Natural killer cell (primary cell): Measurements from ENCODE around the gene SUMF1. TPM values are rescaled to one million over a fixed set of nuclear protein-coding genes. Genes with fewer than 3 reads are reported as not detected.

Source experiments
- ATAC-seq, 3 donors: fragments of 150-1000 bp in 2 of 3; fragments of 200-7000 bp in 1 of 3; cut with Tn5 transposase; 1 replicate in 1 of 3; 2 replicates in 2 of 3; pipeline ENCODE4 v1.10.0; 2021; ENCODE audit warnings: mild to moderate bottlenecking in 2 of 3, moderate library complexity in 2 of 3
- DNase-seq, 2 donors: peaks; one replicate each; pipeline versions ENCODE4 v3.0.0 to v3.0.0-alpha.2; 2013 to 2021; ENCODE audit warnings: mixed read lengths in 1 of 2
- H3K27ac ChIP-seq: one replicate; pipeline ENCODE4 v1.5.1; 2013; ENCODE audit warnings: mild to moderate bottlenecking, low read length
- H3K27me3 ChIP-seq: one replicate; pipeline ENCODE4 v1.6.1; 2013; ENCODE audit warnings: low read length; ENCODE audit not compliant: control insufficient read depth, insufficient read depth
- H3K36me3 ChIP-seq: one replicate; pipeline ENCODE4 v1.6.1; 2013; ENCODE audit warnings: low read length; ENCODE audit not compliant: control insufficient read depth, insufficient read depth
- H3K4me1 ChIP-seq: one replicate; pipeline ENCODE4 v1.6.1; 2013; ENCODE audit warnings: low read length; ENCODE audit not compliant: control insufficient read depth, insufficient read depth
- H3K4me3 ChIP-seq: one replicate; pipeline ENCODE4 v1.5.1; 2013; ENCODE audit warnings: low read length
- H3K9me3 ChIP-seq: one replicate; pipeline ENCODE4 v1.6.1; 2013; ENCODE audit warnings: low read length; ENCODE audit not compliant: control insufficient read depth, insufficient read depth
- H3K27ac Mint-ChIP-seq, 2 donors: one replicate each; pipeline ENCODE4 v1.8.0; 2022; ENCODE audit warnings: mild to moderate bottlenecking in 2 of 2, mixed read lengths in 2 of 2, moderate library complexity in 1 of 2
- H3K27me3 Mint-ChIP-seq, 2 donors: one replicate each; pipeline ENCODE4 v1.8.0; 2022; ENCODE audit warnings: low read depth in 2 of 2, mixed read lengths in 2 of 2
- H3K36me3 Mint-ChIP-seq: one replicate; pipeline ENCODE4 v1.8.0; 2022; ENCODE audit warnings: mixed read lengths
- H3K4me1 Mint-ChIP-seq, 2 donors: one replicate each; pipeline ENCODE4 v1.8.0; 2022; ENCODE audit warnings: mixed read lengths in 2 of 2
- H3K4me3 Mint-ChIP-seq: one replicate; pipeline ENCODE4 v1.8.0; 2022; ENCODE audit warnings: mild to moderate bottlenecking, moderate library complexity, mixed read lengths
- H3K9me3 Mint-ChIP-seq, 2 donors: one replicate each; pipeline ENCODE4 v1.8.0; 2022; ENCODE audit warnings: mixed read lengths in 2 of 2
- CTCF ChIP-seq: fragments of 200-600 bp; IDR thresholded peaks from one replicate; pipeline ENCODE4 v1.8.0; 2022; ENCODE audit warnings: antibody characterized with exemption
- WGBS: methylation state at CpG from one replicate; pipeline ENCODE4 v1.1.7; 2013; ENCODE audit warnings: missing lambda C conversion rate; ENCODE audit not compliant: insufficient coverage; 5-methylcytosine and 5-hydroxymethylcytosine counted together
- intact Hi-C: fragments of 100-400 bp; cut with micrococcal nuclease; formaldehyde crosslinking; loops from one replicate; pipeline ENCODE4 v1.14.2; 2022
- total RNA-seq, 4 donors: library from RNA; stranded (reverse); fragments of 120-200 nt in 1 of 4; gene quantifications; one replicate each; pipeline versions ENCODE4 v1.2.3 to v1.2.4, GENCODE V29; 2013 to 2022

SUMF1 gene
- total RNA-seq, 3 donors from 2014 or later (not counting 1 experiment from before 2014, with no cell fraction given), result 16.3 to 19.8 (median 19.3) TPM

- H3K9me3 ChIP-seq, result no peaks in the 10 kb centered on the region
- H3K27ac Mint-ChIP-seq, result no peak overlapping the region
- H3K4me3 Mint-ChIP-seq, result no peak overlapping the region
- no peaks in the 10 kb centered on the region for H3K9me3 Mint-ChIP-seq
- no peak for DNase-seq
- ATAC-seq, result no peak
- no peaks in the 10 kb centered on the region for H3K27me3 Mint-ChIP-seq
- no peaks in the 10 kb centered on the region for H3K27me3 ChIP-seq
- H3K4me1 Mint-ChIP-seq, result peaks cover 33 to 37% of the 10 kb centered on the region in 2 donors
- 83% methylated on average over 2 of the region's 7 CpGs for WGBS
- peaks cover 13% of the 10 kb centered on the region for H3K36me3 Mint-ChIP-seq
- no peak for TF ChIP-seq CTCF
- no peak overlapping the region for H3K27ac ChIP-seq
- no peak overlapping the region for H3K4me3 ChIP-seq
- peaks cover 15% of the 10 kb centered on the region for H3K36me3 ChIP-seq
- intact Hi-C loops, result no loop called here
- H3K4me1 ChIP-seq, result peaks cover 17% of the 10 kb centered on the region
Measured at GRCh38 chr3:4398941-4399245, 68.2 kb downstream of the SUMF1 start.

- ATAC-seq (no peak), DNase-seq (no peak)
- no peak for TF ChIP-seq CTCF
- Mint-ChIP-seq H3K27me3 (no peaks in the 10 kb centered on the region), H3K27ac (no peak overlapping the region), H3K4me1 (peaks cover 34 to 41% of the 10 kb centered on the region in 2 donors), H3K36me3 (peaks cover 9% of the 10 kb centered on the region), H3K9me3 (no peaks in the 10 kb centered on the region), H3K4me3 (no peak overlapping the region)
- peaks cover 10% of the 10 kb centered on the region for H3K36me3 ChIP-seq
- H3K9me3 ChIP-seq, result no peaks in the 10 kb centered on the region
- intact Hi-C loops, result no loop called here
- no peak overlapping the region for H3K27ac ChIP-seq
- H3K4me3 ChIP-seq, result no peak overlapping the region
- H3K27me3 ChIP-seq, result no peaks in the 10 kb centered on the region
- H3K4me1 ChIP-seq, result peaks cover 19% of the 10 kb centered on the region
- 95% methylated on average over 2 of the region's 4 CpGs for WGBS
Measured at GRCh38 chr3:4398120-4398940, 68.7 kb downstream of the SUMF1 start.

GRCh38 chr3:4397466-4397865, 69.6 kb downstream of the SUMF1 start:
- WGBS, result no CpG with 5 or more reads among the region's 1 CpG
- no peaks in the 10 kb centered on the region for H3K9me3 Mint-ChIP-seq
- no peak overlapping the region for H3K4me3 ChIP-seq
- ATAC-seq (no peak), DNase-seq (no peak)
- H3K27ac ChIP-seq, result no peak overlapping the region
- intact Hi-C loops, result no loop called here
- no peaks in the 10 kb centered on the region for H3K27me3 Mint-ChIP-seq
- no peaks in the 10 kb centered on the region for H3K9me3 ChIP-seq
- H3K27me3 ChIP-seq, result no peaks in the 10 kb centered on the region
- H3K4me1 Mint-ChIP-seq, result peaks cover 41 to 48% of the 10 kb centered on the region in 2 donors
- peaks cover under 1% of the 10 kb centered on the region for H3K36me3 Mint-ChIP-seq
- H3K4me1 ChIP-seq, result peaks cover 23% of the 10 kb centered on the region
- TF ChIP-seq CTCF, result no peak
- H3K36me3 ChIP-seq, result peaks cover 5% of the 10 kb centered on the region
- peak overlapping the region; percentile 87 to 92 for H3K27ac Mint-ChIP-seq
- H3K4me3 Mint-ChIP-seq, result no peak overlapping the region

GRCh38 chr3:4396542-4396941, 70.5 kb downstream of the SUMF1 start:
- intact Hi-C loops, result no loop called here
- peak; percentile 38 to 60 (median 46) for ATAC-seq
- no peak for DNase-seq
- Mint-ChIP-seq H3K9me3 (no peaks in the 10 kb centered on the region), H3K27ac (peak overlapping the region; percentile 87 to 92), H3K27me3 (no peaks in the 10 kb centered on the region), H3K4me3 (peak overlapping the region; percentile 56), H3K36me3 (peaks cover 6% of the 10 kb centered on the region), H3K4me1 (peaks cover 41 to 45% of the 10 kb centered on the region in 2 donors)
- WGBS, result no CpG with 5 or more reads among the region's 1 CpG
- H3K27me3 ChIP-seq, result no peaks in the 10 kb centered on the region
- H3K9me3 ChIP-seq, result no peaks in the 10 kb centered on the region
- peaks cover 23% of the 10 kb centered on the region for H3K4me1 ChIP-seq
- no peak overlapping the region for H3K4me3 ChIP-seq
- peaks cover 1% of the 10 kb centered on the region for H3K36me3 ChIP-seq
- H3K27ac ChIP-seq, result peak overlapping the region; percentile 5
- TF ChIP-seq CTCF, result no peak
